Tibial nerve (tissue), 4 donors: Measurements from ENCODE around the gene CLEC16A. TPM values are rescaled to one million over a fixed set of nuclear protein-coding genes. Genes with fewer than 3 reads are reported as not detected.

Experiments used
- DNase-seq, 2 donors: peaks; one replicate each; pipeline ENCODE4 v3.0.0-alpha.2; 2019; ENCODE audit warnings: low spot score in 2 of 2
- H3K27ac ChIP-seq, 4 donors: fragments of 200-600 bp; sonication (generic) in 3 of 4; one replicate each; pipeline ENCODE4 v1.5.1; 2017 to 2019; ENCODE audit warnings: mild to moderate bottlenecking in 1 of 4
- H3K27me3 ChIP-seq, 2 donors: fragments of 200-600 bp; sonication (generic) in 1 of 2; one replicate each; pipeline versions ENCODE4 v1.5.1 to v1.6.0; 2017 to 2019
- H3K36me3 ChIP-seq, 3 donors: fragments of 200-600 bp; sonication (generic); one replicate each; pipeline ENCODE4 v1.5.1; 2018 to 2019
- H3K4me1 ChIP-seq, 4 donors: fragments of 200-600 bp; sonication (generic) in 3 of 4; one replicate each; pipeline ENCODE4 v1.5.1; 2017 to 2019
- H3K4me3 ChIP-seq, 4 donors: fragments of 200-600 bp; sonication (generic) in 3 of 4; one replicate each; pipeline ENCODE4 v1.5.1; 2017 to 2019; ENCODE audit warnings: mild to moderate bottlenecking in 1 of 4, moderate library complexity in 1 of 4
- H3K9me3 ChIP-seq, 4 donors: fragments of 200-600 bp; sonication (generic) in 3 of 4; one replicate each; pipeline ENCODE4 v1.5.1; 2017 to 2019
- CTCF ChIP-seq, 5 experiments: fragments of 200-600 bp in 3 of 5; fragments of 450-650 bp in 2 of 5; sonication (generic) in 3 of 5; IDR thresholded peaks; one replicate each; pipeline ENCODE4 v1.5.1; 2016 to 2019; ENCODE audit warnings: antibody characterized with exemption in 5 of 5, mild to moderate bottlenecking in 3 of 5, moderate library complexity in 2 of 5
- EP300 ChIP-seq, 2 donors: sonication (generic); formaldehyde crosslinking; IDR thresholded peaks; one replicate each; pipeline ENCODE4 v1.6.1; 2017; ENCODE audit warnings: antibody characterized with exemption in 2 of 2, mild to moderate bottlenecking in 1 of 2
- POLR2A ChIP-seq, 2 donors: fragments of 450-650 bp; IDR thresholded peaks; one replicate each; pipeline ENCODE4 v1.6.1; 2017; ENCODE audit warnings: antibody characterized with exemption in 2 of 2, mild to moderate bottlenecking in 2 of 2, moderate library complexity in 2 of 2
- WGBS, 2 donors: methylation state at CpG; one replicate each; pipeline ENCODE4 v1.1.5; 2018; 5-methylcytosine and 5-hydroxymethylcytosine counted together
- total RNA-seq, 4 donors: library from RNA; depleted of rRNA; stranded (reverse); fragments of >200 nt; gene quantifications; one replicate each; pipeline ENCODE4 v1.1.0, GENCODE V29; 2016

The CLEC16A gene
- total RNA-seq, 4 donors from 2014 or later, result 37.4 to 70.2 (median 55.2) TPM

- Histone ChIP-seq H3K36me3 (peaks cover 0 to 78% (median 0%) of the 10 kb centered on the region in 3 donors), H3K9me3 (no peaks in the 10 kb centered on the region), H3K4me1 (no peaks in the 10 kb centered on the region), H3K27ac (no peak overlapping the region), H3K4me3 (no peak overlapping the region), H3K27me3 (no peaks in the 10 kb centered on the region)
- TF ChIP-seq POLR2A (IDR thresholded peaks at IDR 0.05) (no peak), EP300 (IDR thresholded peaks at IDR 0.05) (no peak), CTCF (IDR thresholded peaks at IDR 0.05) (no peak)
- WGBS, 2 donors, result 87 to 88% methylated on average over 14 of the region's 14 CpGs
- no peak for DNase-seq
Measured at GRCh38 chr16:11066261-11066870, 122.0 kb downstream of the CLEC16A start.

- WGBS, 2 donors, result 88 to 90% methylated on average over 7 of the region's 7 CpGs
- TF ChIP-seq POLR2A (IDR thresholded peaks at IDR 0.05) (no peak), EP300 (IDR thresholded peaks at IDR 0.05) (no peak), CTCF (IDR thresholded peaks at IDR 0.05) (no peak)
- Histone ChIP-seq H3K27ac (no peak overlapping the region), H3K4me1 (no peaks in the 10 kb centered on the region), H3K9me3 (no peaks in the 10 kb centered on the region), H3K27me3 (no peaks in the 10 kb centered on the region), H3K36me3 (peaks cover 0 to 72% (median 0%) of the 10 kb centered on the region in 3 donors), H3K4me3 (no peak overlapping the region)
- DNase-seq, result no peak
Measured at GRCh38 chr16:11067266-11067665, 122.9 kb downstream of the CLEC16A start.

GRCh38 chr16:11067697-11068141, 123.4 kb downstream of the CLEC16A start:
- TF ChIP-seq EP300 (IDR thresholded peaks at IDR 0.05) (no peak), POLR2A (IDR thresholded peaks at IDR 0.05) (no peak)
- no peaks in the 10 kb centered on the region for H3K9me3 ChIP-seq
- H3K27ac ChIP-seq, result no peak overlapping the region
- no peak for DNase-seq
- H3K36me3 ChIP-seq, result peaks cover 0 to 72% (median 0%) of the 10 kb centered on the region in 3 donors
- no peak overlapping the region for H3K4me3 ChIP-seq
- H3K4me1 ChIP-seq, result peaks cover 0 to under 1% (median 0%) of the 10 kb centered on the region in 4 donors
- no peaks in the 10 kb centered on the region for H3K27me3 ChIP-seq
- 87 to 90% methylated on average over 7 of the region's 7 CpGs for WGBS, 2 donors

- Histone ChIP-seq H3K4me3 (no peak overlapping the region), H3K27me3 (no peaks in the 10 kb centered on the region), H3K27ac (no peak overlapping the region), H3K9me3 (no peaks in the 10 kb centered on the region), H3K4me1 (peaks cover 0 to 9% (median 0%) of the 10 kb centered on the region in 4 donors), H3K36me3 (peaks cover 0 to 57% (median 0%) of the 10 kb centered on the region in 3 donors)
- TF ChIP-seq POLR2A (IDR thresholded peaks at IDR 0.05) (no peak), CTCF (IDR thresholded peaks at IDR 0.05) (no peak), EP300 (IDR thresholded peaks at IDR 0.05) (no peak)
- no peak for DNase-seq
- WGBS, 2 donors, result 89 to 91% methylated on average over 5 of the region's 5 CpGs
Measured at GRCh38 chr16:11071829-11072228, 127.5 kb downstream of the CLEC16A start.

- no peak for TF ChIP-seq CTCF (IDR thresholded peaks at IDR 0.05)
- Histone ChIP-seq H3K4me1 (peaks cover 0 to 12% (median 2%) of the 10 kb centered on the region in 4 donors), H3K27me3 (no peaks in the 10 kb centered on the region), H3K4me3 (no peak overlapping the region), H3K36me3 (peaks cover 0 to 54% (median 0%) of the 10 kb centered on the region in 3 donors), H3K27ac (no peak overlapping the region), H3K9me3 (no peaks in the 10 kb centered on the region)
- DNase-seq, result no peak
- 73 to 76% methylated on average over 5 of the region's 5 CpGs for WGBS, 2 donors
Measured at GRCh38 chr16:11072420-11073153, 128.2 kb downstream of the CLEC16A start.
